ENCODE measurements around the gene BAHCC1.

The BAHCC1 gene

DNA sequence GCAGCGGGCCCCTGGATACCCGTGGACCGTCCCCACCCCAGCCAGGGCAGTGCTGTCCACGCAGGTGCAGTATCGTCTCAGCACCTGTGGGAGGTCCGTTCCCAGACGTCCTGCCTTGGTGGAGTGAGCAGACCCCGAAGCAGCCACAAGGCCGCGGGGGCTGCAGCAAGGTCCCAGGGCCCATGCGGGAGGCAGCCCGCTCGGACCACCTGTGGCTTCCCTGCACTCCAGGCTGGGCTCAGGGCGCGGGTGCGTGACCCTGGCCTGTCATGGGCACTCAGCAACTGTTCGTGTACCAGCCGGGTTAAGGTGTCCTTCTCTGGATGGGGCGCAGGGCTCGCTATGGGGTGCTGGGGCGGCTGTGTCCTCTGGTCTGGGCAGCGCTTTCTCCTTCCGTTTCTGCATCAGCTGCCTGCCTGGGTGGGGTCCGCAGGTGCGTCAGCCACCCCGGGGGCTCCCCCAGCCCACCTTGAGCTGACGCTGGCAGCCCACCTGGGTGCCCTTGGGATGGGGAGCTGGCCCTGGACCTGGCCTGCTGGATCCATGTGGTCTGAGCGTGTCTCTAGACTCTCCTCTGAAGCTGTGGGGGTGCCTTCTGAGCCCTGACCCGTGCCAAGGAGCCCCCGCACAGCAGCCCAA lies 18.4 kb downstream of the BAHCC1 start:
- no peak for TF ChIP-seq CTCF (IDR thresholded peaks at IDR 0.05; ENCODE audit: borderline replicate concordance, control extremely low read depth, extremely low read depth, insufficient read depth, missing control alignments)
- DNase-seq (ENCODE audit: low spot score), result no peak
- in situ Hi-C loops (cut with MboI; ENCODE audit: low sequenced_read_pairs, unreplicated experiment), result no loop called here

DNA sequence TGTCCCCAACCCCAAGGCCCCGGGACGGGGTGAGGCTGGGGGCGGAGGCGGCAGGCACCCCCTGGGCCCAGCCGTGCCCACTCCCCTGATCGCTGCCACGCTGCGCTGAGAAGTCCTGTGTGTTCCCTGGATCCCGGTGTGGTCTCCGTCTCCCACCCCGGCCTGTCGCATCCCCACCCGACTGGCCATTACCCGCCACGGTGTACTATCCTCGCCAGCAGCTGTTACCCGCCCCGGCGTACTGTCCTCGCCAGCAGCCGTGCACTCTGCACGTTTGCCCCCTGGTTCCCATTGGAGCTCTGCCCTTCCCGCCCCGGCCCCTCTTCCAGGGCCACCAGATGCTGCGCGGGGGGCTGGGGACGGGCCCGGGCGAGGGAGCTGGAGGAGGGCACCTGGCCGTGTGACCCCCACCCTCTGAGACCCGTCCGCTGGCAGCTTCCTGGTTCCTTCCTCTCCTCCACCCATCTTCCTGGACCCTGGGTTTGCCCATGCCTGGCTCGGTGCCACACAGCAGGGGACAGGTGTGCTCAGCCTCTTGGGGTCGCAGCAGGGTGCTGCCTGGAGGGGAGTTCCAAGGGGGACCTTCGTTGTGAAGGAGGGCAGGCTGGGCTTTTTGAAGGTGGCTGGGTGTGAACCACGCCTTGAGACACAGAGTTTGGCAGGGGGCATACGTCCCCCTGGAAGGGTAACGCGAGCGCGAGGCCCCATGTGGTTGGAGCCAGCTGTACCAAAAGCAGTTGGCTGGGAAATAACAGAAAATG lies 19.7 kb downstream of the BAHCC1 start:
- DNase-seq (ENCODE audit: low spot score), result no peak
- no peak for TF ChIP-seq CTCF (IDR thresholded peaks at IDR 0.05; ENCODE audit: borderline replicate concordance, control extremely low read depth, extremely low read depth, insufficient read depth, missing control alignments)
- in situ Hi-C loops (cut with MboI; ENCODE audit: low sequenced_read_pairs, unreplicated experiment), result no loop called here

GRCh38 chr17:81415681-81416080 lies 20.4 kb downstream of the BAHCC1 start:
- in situ Hi-C loops (cut with MboI; ENCODE audit: low sequenced_read_pairs, unreplicated experiment), result no loop called here
- no peak for TF ChIP-seq CTCF (IDR thresholded peaks at IDR 0.05; ENCODE audit: borderline replicate concordance, control extremely low read depth, extremely low read depth, insufficient read depth, missing control alignments)
- no peak for DNase-seq (ENCODE audit: low spot score)

GRCh38 chr17:81416612-81417011 lies 21.4 kb downstream of the BAHCC1 start:
- TF ChIP-seq CTCF (IDR thresholded peaks at IDR 0.05; ENCODE audit: borderline replicate concordance, control extremely low read depth, extremely low read depth, insufficient read depth, missing control alignments), result no peak
- in situ Hi-C loops (cut with MboI; ENCODE audit: low sequenced_read_pairs, unreplicated experiment), result no loop called here
- no peak for DNase-seq (ENCODE audit: low spot score)

GRCh38 chr17:81417049-81417878 lies 22.0 kb downstream of the BAHCC1 start:
- in situ Hi-C loops (cut with MboI; ENCODE audit: low sequenced_read_pairs, unreplicated experiment), result no loop called here
- no peak for DNase-seq (ENCODE audit: low spot score)
- TF ChIP-seq CTCF (IDR thresholded peaks at IDR 0.05; ENCODE audit: borderline replicate concordance, control extremely low read depth, extremely low read depth, insufficient read depth, missing control alignments), result no peak

DNA sequence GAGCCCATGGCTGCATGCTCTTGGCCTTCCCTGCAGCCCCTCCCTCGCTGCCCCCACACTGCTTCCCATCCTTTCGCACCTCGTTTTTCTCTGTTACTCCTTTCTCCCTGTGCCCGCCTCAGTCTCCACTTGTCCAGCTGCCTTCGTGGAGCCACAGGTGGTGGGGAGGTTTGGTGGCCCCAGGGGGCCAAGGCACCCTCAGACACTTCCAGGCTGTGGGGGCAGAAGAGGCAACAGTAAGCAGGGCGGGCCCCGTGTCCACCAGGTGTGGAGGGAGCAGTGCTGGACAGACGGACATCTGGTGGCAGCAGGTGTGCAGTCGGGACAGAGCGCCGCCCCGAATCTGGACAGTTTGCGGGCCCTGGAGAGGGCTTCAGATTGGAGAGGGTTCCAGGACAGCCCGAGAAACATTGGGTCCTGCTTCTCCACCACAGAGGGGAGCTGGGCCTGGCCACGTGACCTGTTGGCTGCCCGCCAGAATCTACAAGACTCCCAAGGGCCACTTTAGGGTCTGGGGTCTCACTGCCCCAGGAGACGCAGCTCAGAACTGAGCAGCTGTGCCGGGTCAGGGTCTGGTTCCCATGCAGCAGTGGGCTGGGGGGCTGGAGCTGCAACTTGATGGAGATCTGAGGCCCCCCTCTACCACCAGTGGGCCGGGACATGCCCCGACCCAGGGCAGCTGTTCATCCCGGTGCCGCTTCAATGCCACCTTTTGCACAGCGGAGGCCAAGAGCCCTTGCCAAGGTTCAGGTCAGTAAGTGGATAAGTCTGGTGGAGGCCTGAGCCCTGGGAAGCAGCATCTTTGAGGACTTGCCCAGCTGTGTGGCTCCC lies 22.8 kb downstream of the BAHCC1 start:
- TF ChIP-seq CTCF (IDR thresholded peaks at IDR 0.05; ENCODE audit: borderline replicate concordance, control extremely low read depth, extremely low read depth, insufficient read depth, missing control alignments), result no peak
- DNase-seq (ENCODE audit: low spot score), result no peak
- in situ Hi-C loops (cut with MboI; ENCODE audit: low sequenced_read_pairs, unreplicated experiment), result no loop called here

Measured in GM13976 (cell line).